OCI-LY7 (cell line): ENCODE data around the gene KIF16B. TPM values are rescaled to one million over a fixed set of nuclear protein-coding genes. Genes with fewer than 3 reads are reported as not detected.

ENCODE experiments used
- BruUV-seq: library from RNA; stranded (reverse); fragments of 400-500 nt; replicated peaks from 2 replicates; lab custom pipeline; 2021; lab: Mats Ljungman, UMichigan
- CTCF ChIA-PET: fragments of 300-600 bp; sonication (Branson Sonifier 250); formaldehyde crosslinking; loops from one replicate; lab custom pipeline; 2022; ENCODE audit warnings: antibody characterized with exemption; ENCODE audit not compliant: unreplicated experiment; lab: Charles Lee
- POLR2A ChIA-PET: fragments of 300-600 bp; sonication (Branson Sonifier 250); formaldehyde crosslinking; loops from one replicate; lab custom pipeline; 2022; ENCODE audit warnings: antibody characterized with exemption; lab: Charles Lee
- DNase-seq: peaks from one replicate; pipeline ENCODE4 v3.0.0-alpha.2; 2015; ENCODE audit warnings: low spot score
- H2AFZ ChIP-seq: fragments of 200-600 bp; sonication (generic), shearing (Covaris generic); 2 replicates; pipeline ENCODE4 v1.6.1; 2014; ENCODE audit warnings: mild to moderate bottlenecking, antibody characterized with exemption, low read length, moderate library complexity
- H3K27ac ChIP-seq: fragments of 200-600 bp; sonication (generic); 2 replicates; pipeline ENCODE4 v1.5.1; 2014; ENCODE audit warnings: mixed run types, low read depth, mild to moderate bottlenecking, moderate library complexity, low read length, inconsistent platforms; ENCODE audit not compliant: poor library complexity, severe bottlenecking
- H3K36me3 ChIP-seq: fragments of 200-600 bp; sonication (generic); 2 replicates; pipeline ENCODE4 v1.6.1; 2014; ENCODE audit warnings: mild to moderate bottlenecking, antibody characterized with exemption, low read length, moderate library complexity, mixed read lengths; ENCODE audit not compliant: insufficient read depth
- H3K4me1 ChIP-seq: fragments of 200-600 bp; sonication (generic); 2 replicates; pipeline ENCODE4 v1.5.1; 2014; ENCODE audit warnings: mild to moderate bottlenecking, low read length; ENCODE audit not compliant: insufficient read depth, poor library complexity, severe bottlenecking
- H3K4me2 ChIP-seq: fragments of 200-600 bp; sonication (generic); 2 replicates; pipeline ENCODE4 v1.6.1; 2014; ENCODE audit warnings: mild to moderate bottlenecking, low read length
- H3K4me3 ChIP-seq: fragments of 200-600 bp; sonication (generic); 2 replicates; pipeline ENCODE4 v1.5.1; 2014; ENCODE audit warnings: mild to moderate bottlenecking, low read depth, low read length; ENCODE audit not compliant: poor library complexity, severe bottlenecking
- H3K79me2 ChIP-seq: fragments of 200-600 bp; sonication (generic); 2 replicates; pipeline ENCODE4 v1.6.1; 2016; ENCODE audit warnings: low read depth, mild to moderate bottlenecking, low read length, moderate library complexity, mixed read lengths; ENCODE audit not compliant: insufficient read depth
- H3K9me2 ChIP-seq: fragments of 200-600 bp; sonication (generic); 2 replicates; pipeline ENCODE4 v1.6.1; 2016; ENCODE audit warnings: mild to moderate bottlenecking, low read length, mixed read lengths; ENCODE audit not compliant: insufficient read depth
- H3K9me3 ChIP-seq: fragments of 200-600 bp; sonication (generic); 2 replicates; pipeline ENCODE4 v1.6.1; 2014; ENCODE audit warnings: mild to moderate bottlenecking, mixed run types, low read length, mixed read lengths
- H4K20me1 ChIP-seq: fragments of 200-600 bp; sonication (generic); 2 replicates; pipeline ENCODE4 v1.6.1; 2014; ENCODE audit warnings: mild to moderate bottlenecking, antibody characterized with exemption, low read length, moderate library complexity, mixed read lengths; ENCODE audit not compliant: insufficient read depth
- CTCF ChIP-seq: fragments of 200-600 bp; sonication (generic); conservative IDR thresholded peaks from 2 replicates; pipeline ENCODE4 v1.5.1; 2014; ENCODE audit warnings: mild to moderate bottlenecking, antibody characterized with exemption, low read length, moderate library complexity, mixed read lengths
- EZH2phosphoT487 ChIP-seq: fragments of 200-600 bp; sonication (generic); IDR thresholded peaks from 2 replicates; pipeline ENCODE4 v1.6.1; 2018; ENCODE audit warnings: low read depth, borderline replicate concordance, mild to moderate bottlenecking, mixed run types, antibody characterized with exemption, low read length, moderate library complexity, mixed read lengths
- intact Hi-C: fragments of 100-400 bp; cut with micrococcal nuclease; formaldehyde crosslinking; loops from one replicate; pipeline ENCODE4 v1.10.0; 2022; ENCODE audit not compliant: unreplicated experiment
- total RNA-seq, 2 experiments: library from RNA; depleted of rRNA in 1 of 2; stranded (reverse); fragments of >200 nt in 1 of 2; shearing (Covaris generic) in 1 of 2; gene quantifications; 2 replicates each; pipeline ENCODE4 v1.2.3, GENCODE V29; 2014 to 2022

The KIF16B gene
- total RNA-seq, 2 experiments from 2014 or later = 6.2 to 11.2 TPM

GRCh38 chr20:16295534-16295933, 277.7 kb downstream of the KIF16B start:
- POLR2A ChIA-PET = interaction anchor here (1.1 kb wide), 1 partner anchor 20 kb away, joined by 4 read pairs; no protein-coding TSS in a partner anchor
- H3K27ac ChIP-seq = no peak overlapping the region
- no peaks in the 10 kb centered on the region for H3K9me2 ChIP-seq
- no peak for DNase-seq
- intact Hi-C loops = no loop called here
- H3K4me1 ChIP-seq = no peaks in the 10 kb centered on the region
- H3K4me2 ChIP-seq = no peak overlapping the region
- H3K9me3 ChIP-seq = no peaks in the 10 kb centered on the region
- H4K20me1 ChIP-seq = no peaks in the 10 kb centered on the region
- no peaks in the 10 kb centered on the region for H3K79me2 ChIP-seq
- no peak overlapping the region for H2AFZ ChIP-seq
- TF ChIP-seq CTCF = no peak
- TF ChIP-seq EZH2phosphoT487 = no peak
- H3K36me3 ChIP-seq = no peaks in the 10 kb centered on the region
- BruUV-seq = no TSS peak
- H3K4me3 ChIP-seq = no peak overlapping the region
- CTCF ChIA-PET = no interaction called here

- intact Hi-C loops = no loop called here
- no peaks in the 10 kb centered on the region for H3K4me1 ChIP-seq
- no peak overlapping the region for H3K27ac ChIP-seq
- no peak overlapping the region for H3K4me2 ChIP-seq
- no peaks in the 10 kb centered on the region for H4K20me1 ChIP-seq
- no peak for DNase-seq
- TF ChIP-seq CTCF (no peak), EZH2phosphoT487 (no peak)
- BruUV-seq = no TSS peak
- no peak overlapping the region for H2AFZ ChIP-seq
- H3K9me2 ChIP-seq = no peaks in the 10 kb centered on the region
- H3K4me3 ChIP-seq = no peak overlapping the region
- H3K79me2 ChIP-seq = no peaks in the 10 kb centered on the region
- H3K36me3 ChIP-seq = no peaks in the 10 kb centered on the region
- CTCF ChIA-PET = no interaction called here
- H3K9me3 ChIP-seq = no peaks in the 10 kb centered on the region
- POLR2A ChIA-PET = no interaction called here
These were observed 279.7 kb downstream of the KIF16B start for GRCh38 chr20:16293590-16293989.

GRCh38 chr20:16292226-16292880, 280.9 kb downstream of the KIF16B start:
- no peak overlapping the region for H2AFZ ChIP-seq
- intact Hi-C loops = no loop called here
- ChIA-PET POLR2A (interaction anchor here (0.7 to 0.9 kb wide), 2 partner anchors 12 to 1896 kb away, joined by 3 read pairs; no protein-coding TSS in a partner anchor), CTCF (no interaction called here)
- no peak overlapping the region for H3K4me2 ChIP-seq
- no peaks in the 10 kb centered on the region for H3K9me2 ChIP-seq
- no peak overlapping the region for H3K27ac ChIP-seq
- H3K9me3 ChIP-seq = no peaks in the 10 kb centered on the region
- H3K4me1 ChIP-seq = no peaks in the 10 kb centered on the region
- no peaks in the 10 kb centered on the region for H4K20me1 ChIP-seq
- no peak for TF ChIP-seq EZH2phosphoT487
- no peak for TF ChIP-seq CTCF
- no peak overlapping the region for H3K4me3 ChIP-seq
- no peak for DNase-seq
- H3K36me3 ChIP-seq = no peaks in the 10 kb centered on the region
- BruUV-seq = no TSS peak
- no peaks in the 10 kb centered on the region for H3K79me2 ChIP-seq
